A549 (cell line): ENCODE results near the gene IL36B. TPM values are rescaled to one million over a fixed set of nuclear protein-coding genes. Genes with fewer than 3 reads are reported as not detected.
"Not testable (repeated sequence)": the region's sequence is repeated elsewhere in the genome, so short reads cannot be mapped to it uniquely, and the experiment has no call there.

ENCODE experiments used
- ATAC-seq, 2 experiments: fragments of 200-7000 bp in 1 of 2; fragments of >200 bp in 1 of 2; cut with Nextera tagmentation in 1 of 2; cut with Tn5 transposase in 1 of 2; 3 replicates each; pipeline versions ENCODE4 v1.8.0 to v1.9.1; 2018 to 2020; ENCODE audit warnings: mild to moderate bottlenecking in 1 of 2, moderate library complexity in 1 of 2
- CTCF ChIA-PET: fragments of 300-600 bp; sonication (Branson Sonifier 250); formaldehyde crosslinking; extraction: SDS; loops from one replicate; lab custom pipeline; 2021; ENCODE audit warnings: antibody characterized with exemption, inconsistent platforms; lab: Yijun Ruan, JAX
- POLR2A ChIA-PET: fragments of 350-600 bp; formaldehyde crosslinking; extraction: SDS; loops from one replicate; lab custom pipeline; 2021; ENCODE audit warnings: antibody characterized with exemption, inconsistent platforms; lab: Yijun Ruan, JAX
- DNase-seq, 2 experiments: peaks; one replicate each; pipeline versions ENCODE4 v3.0.0 to v3.0.0-alpha.2; 2011 to 2016; ENCODE audit warnings: low read depth in 1 of 2, low spot score in 1 of 2
- FAIRE-seq: peaks from 2 replicates; lab custom pipeline; 2011; peaks lifted over from hg19 to GRCh38; lab: Jason Lieb, UNC
- H3K27ac ChIP-seq, 2 experiments: fragments of >200 bp; sonication (Bioruptor Twin); formaldehyde crosslinking; 3 replicates each; pipeline ENCODE4 v1.5.1; 2016 to 2017
- H3K4me1 ChIP-seq: fragments of >200 bp; sonication (Bioruptor Twin); formaldehyde crosslinking; 3 replicates; pipeline ENCODE4 v1.6.1; 2016
- H3K4me2 ChIP-seq: fragments of >200 bp; sonication (Bioruptor Twin); formaldehyde crosslinking; 3 replicates; pipeline ENCODE4 v1.6.1; 2016
- H3K4me3 ChIP-seq: fragments of >200 bp; sonication (Bioruptor Twin); formaldehyde crosslinking; 3 replicates; pipeline ENCODE4 v1.5.1; 2016
- H3K9me3 ChIP-seq: fragments of >200 bp; sonication (Bioruptor Twin); formaldehyde crosslinking; 3 replicates; pipeline ENCODE4 v1.6.1; 2016
- ATOH8 ChIP-seq: fragments of 250-450 bp; sonication (Bioruptor Pico); IDR thresholded peaks from 2 replicates; pipeline ENCODE4 v1.5.0; 2020; ENCODE audit warnings: low read depth, mild to moderate bottlenecking, moderate library complexity
- BCL3 ChIP-seq: fragments of >200 bp; sonication (Bioruptor Twin); formaldehyde crosslinking; IDR thresholded peaks from 3 replicates; pipeline ENCODE4 v1.6.1; 2016
- BHLHE40 ChIP-seq: IDR thresholded peaks from 2 replicates; pipeline ENCODE4 v1.6.1; 2012; ENCODE audit warnings: low read depth, low read length, inconsistent platforms
- CBX8 ChIP-seq: fragments of 200-600 bp; sonication (generic); IDR thresholded peaks from 2 replicates; pipeline ENCODE4 v1.6.1; 2016
- CEBPB ChIP-seq, 2 experiments: fragments of >200 bp in 1 of 2; sonication (Bioruptor Twin) in 1 of 2; formaldehyde crosslinking in 1 of 2; IDR thresholded peaks; 2 replicates each; pipeline ENCODE4 v1.6.1; 2012 to 2016
- CHD4 ChIP-seq: fragments of 200-600 bp; sonication (generic); IDR thresholded peaks from 2 replicates; pipeline ENCODE4 v1.6.1; 2016; ENCODE audit warnings: antibody characterized with exemption, mild to moderate bottlenecking, borderline replicate concordance
- ELK1 ChIP-seq: fragments of 150-350 bp; IDR thresholded peaks from 2 replicates; pipeline ENCODE4 v1.6.1; 2014; ENCODE audit warnings: low read depth, mild to moderate bottlenecking, low read length
- EP300 ChIP-seq, 2 experiments: fragments of >200 bp; sonication (Bioruptor Twin); formaldehyde crosslinking; IDR thresholded peaks; 2 replicates in 1 of 2; 3 replicates in 1 of 2; pipeline ENCODE4 v1.6.1; 2016 to 2017
- FOSB ChIP-seq: fragments of 250-450 bp; sonication (Bioruptor Pico); IDR thresholded peaks from 2 replicates; pipeline ENCODE4 v1.5.0; 2020; ENCODE audit warnings: mild to moderate bottlenecking, moderate library complexity
- HDAC2 ChIP-seq: fragments of 200-600 bp; sonication (generic); IDR thresholded peaks from 2 replicates; pipeline ENCODE4 v1.6.1; 2016
- HOXB13 ChIP-seq: fragments of 250-450 bp; sonication (Bioruptor Pico); IDR thresholded peaks from 2 replicates; pipeline ENCODE4 v1.5.0; 2020; ENCODE audit warnings: low read depth, mild to moderate bottlenecking, moderate library complexity
- MAZ ChIP-seq: fragments of 150-350 bp; IDR thresholded peaks from 2 replicates; pipeline ENCODE4 v1.6.1; 2014; ENCODE audit warnings: antibody characterized with exemption, low read depth, low read length, borderline replicate concordance
- MYC ChIP-seq: IDR thresholded peaks from 2 replicates; pipeline ENCODE4 v1.6.1; 2012; ENCODE audit warnings: mild to moderate bottlenecking, inconsistent platforms, low read length, improper control_type of control experiment, borderline replicate concordance
- POLR2A ChIP-seq: IDR thresholded peaks from 2 replicates; pipeline ENCODE4 v1.6.1; 2012; ENCODE audit warnings: mild to moderate bottlenecking, low read length
- RCOR1 ChIP-seq: fragments of 150-350 bp; IDR thresholded peaks from 2 replicates; pipeline ENCODE4 v1.6.1; 2014; ENCODE audit warnings: antibody characterized with exemption, low read length, low read depth
- REST ChIP-seq: fragments of 200-600 bp; sonication (generic); IDR thresholded peaks from 2 replicates; pipeline ENCODE4 v1.6.1; 2016; ENCODE audit warnings: antibody characterized with exemption, mild to moderate bottlenecking, moderate library complexity
- TFCP2L1 ChIP-seq: fragments of 250-450 bp; sonication (Bioruptor Pico); IDR thresholded peaks from 2 replicates; pipeline ENCODE4 v1.5.0; 2021; ENCODE audit warnings: mild to moderate bottlenecking
- TP53 ChIP-seq: fragments of 250-450 bp; sonication (Bioruptor Pico); IDR thresholded peaks from 2 replicates; pipeline ENCODE4 v1.5.0; 2021; ENCODE audit warnings: mild to moderate bottlenecking, moderate library complexity
- WGBS: methylation state at CpG from one replicate; pipeline ENCODE4 v1.1.6; 2017; ENCODE audit errors: missing lambda C conversion rate; 5-methylcytosine and 5-hydroxymethylcytosine counted together
- polyA plus RNA-seq, 4 experiments: library from polyadenylated mRNA; depleted of rRNA in 3 of 4; stranded (reverse); fragments of >200 nt; fragmentation: RNase III in 1 of 4; extraction: RNeasy Plus Mini Kit Qiagen cat#74134 plus additional on column Dnase treatment in 1 of 4; gene quantifications; 2 replicates in 3 of 4; 3 replicates in 1 of 4; pipeline ENCODE4 v1.2.3, GENCODE V29; 2011 to 2017

The IL36B gene
- polyA plus RNA-seq, 2 of the 4 experiments (the other 2 are of a cell fraction): not detected

GRCh38 chr2:113098041-113098440 lies 45.4 kb upstream of the IL36B start:
- no peaks in the 10 kb centered on the region for H3K4me1 ChIP-seq
- no peak overlapping the region for H3K27ac ChIP-seq
- WGBS: 58% methylated on average over 4 of the region's 4 CpGs
- peaks cover 15% of the 10 kb centered on the region; the same call in 2 of the 3 replicates for H3K9me3 ChIP-seq
- ChIA-PET POLR2A (interaction anchor here (0.5 kb wide), 1 partner anchor 12 kb away, joined by 3 read pairs; no protein-coding TSS in a partner anchor), CTCF (interaction anchor here (1.9 to 4.1 kb wide), 2 partner anchors 18 to 39 kb away, joined by 5 to 20 read pairs; no protein-coding TSS in a partner anchor)
- FAIRE-seq: no peak
- no peak for DNase-seq
- no peak overlapping the region for H3K4me2 ChIP-seq
- H3K4me3 ChIP-seq: no peak overlapping the region
- ATAC-seq: no peak
- TF ChIP-seq TFCP2L1 (CRISPR knock-in tag): no peak
- no peak for TF ChIP-seq RCOR1
- no peak for TF ChIP-seq HDAC2
- TF ChIP-seq TP53 (CRISPR knock-in tag): no peak
- no peak for TF ChIP-seq MYC
- TF ChIP-seq MAZ: no peak
- no peak for TF ChIP-seq ATOH8
- TF ChIP-seq ELK1: no peak
- no peak for TF ChIP-seq POLR2A
- TF ChIP-seq FOSB (CRISPR knock-in tag): no peak
- TF ChIP-seq CBX8: no peak
- TF ChIP-seq CEBPB (IDR thresholded peaks at IDR 0.05): no peak
- TF ChIP-seq, all 56 proteins: peak for 0

GRCh38 chr2:113096842-113097618 lies 44.4 kb upstream of the IL36B start:
- POLR2A ChIA-PET, H3K27ac ChIP-seq, DNase-seq, H3K4me2 ChIP-seq, H3K4me3 ChIP-seq, H3K4me1 ChIP-seq, ATAC-seq, FAIRE-seq: not testable (repeated sequence)
- H3K9me3 ChIP-seq: peaks cover 15% of the 10 kb centered on the region; the same call in 2 of the 3 replicates
- WGBS: 0% methylated on average over 2 of the region's 2 CpGs
- CTCF ChIA-PET: interaction anchor here (1.9 to 4.1 kb wide), 2 partner anchors 17 to 40 kb away, joined by 5 to 20 read pairs; no protein-coding TSS in a partner anchor

GRCh38 chr2:113096306-113096705 lies 43.6 kb upstream of the IL36B start:
- H3K4me1 ChIP-seq, FAIRE-seq, POLR2A ChIA-PET, CTCF ChIA-PET, H3K27ac ChIP-seq, ATAC-seq, H3K4me3 ChIP-seq, DNase-seq, H3K4me2 ChIP-seq: not testable (repeated sequence)
- 74% methylated on average over 10 of the region's 14 CpGs for WGBS
- peaks cover 15% of the 10 kb centered on the region; the same call in 2 of the 3 replicates for H3K9me3 ChIP-seq

GRCh38 chr2:113093613-113093977 lies 40.9 kb upstream of the IL36B start:
- no peak for FAIRE-seq
- H3K4me3 ChIP-seq: no peak overlapping the region
- no peak for ATAC-seq
- ChIA-PET POLR2A (no interaction called here), CTCF (interaction anchor here (6.5 kb wide), 1 partner anchor 15 kb away, joined by 44 read pairs; no protein-coding TSS in a partner anchor)
- DNase-seq: no peak
- no peaks in the 10 kb centered on the region for H3K4me1 ChIP-seq
- 10% methylated on average over 2 of the region's 2 CpGs for whole genome bisulfite sequencing
- H3K4me2 ChIP-seq: no peak overlapping the region
- no peak for TF ChIP-seq REST
- no peak for TF ChIP-seq MAZ
- TF ChIP-seq TP53 (CRISPR knock-in tag): no peak
- TF ChIP-seq HOXB13: no peak
- TF ChIP-seq EP300 (IDR thresholded peaks at IDR 0.05): no peak
- TF ChIP-seq CHD4: no peak
- no peak for TF ChIP-seq BHLHE40
- no peak for TF ChIP-seq CBX8
- no peak for TF ChIP-seq BCL3
- H3K9me3 ChIP-seq: peaks cover 15% of the 10 kb centered on the region; the same call in 2 of the 3 replicates
- no peak overlapping the region for H3K27ac ChIP-seq
